D721Med (cell line): ENCODE measurements around the gene PBX2.

Experiments
- DNase-seq: peaks from one replicate; pipeline ENCODE4 v3.0.0; 2011; ENCODE audit warnings: low spot score; ENCODE audit not compliant: insufficient read length
- FAIRE-seq: peaks from 2 replicates; lab custom pipeline; 2011; peaks lifted over from hg19 to GRCh38; lab: Jason Lieb, UNC
- TF ChIP-seq, protein P1 (sequence below): IDR thresholded peaks from 2 replicates; pipeline ENCODE4 v1.5.1; 2012; ENCODE audit warnings: mild to moderate bottlenecking, control low read depth; ENCODE audit not compliant: insufficient read depth; ENCODE audit errors: missing control alignments

Gene PBX2

DNA sequence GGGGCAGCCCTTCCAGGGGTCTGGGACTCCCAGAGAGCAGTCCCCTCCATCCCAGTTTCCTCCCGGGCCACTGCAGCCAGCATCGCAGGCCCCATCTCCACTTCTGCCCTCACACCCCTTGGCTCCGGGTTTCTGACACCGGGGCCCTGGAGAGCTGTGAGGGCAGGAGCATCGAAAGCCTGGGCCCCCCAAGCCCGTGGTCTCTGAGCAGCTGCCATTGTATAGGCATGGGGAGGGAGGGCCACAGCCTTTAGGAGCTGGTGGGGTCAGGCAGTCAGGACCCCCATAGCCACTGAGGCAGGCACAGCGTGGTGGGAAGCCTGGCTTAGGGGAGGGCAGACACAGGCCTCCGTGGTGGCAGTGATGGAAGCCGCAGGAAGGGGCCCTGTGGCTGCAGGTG is 12.2 kb upstream of the PBX2 start:
- TF ChIP-seq, protein P1, sequence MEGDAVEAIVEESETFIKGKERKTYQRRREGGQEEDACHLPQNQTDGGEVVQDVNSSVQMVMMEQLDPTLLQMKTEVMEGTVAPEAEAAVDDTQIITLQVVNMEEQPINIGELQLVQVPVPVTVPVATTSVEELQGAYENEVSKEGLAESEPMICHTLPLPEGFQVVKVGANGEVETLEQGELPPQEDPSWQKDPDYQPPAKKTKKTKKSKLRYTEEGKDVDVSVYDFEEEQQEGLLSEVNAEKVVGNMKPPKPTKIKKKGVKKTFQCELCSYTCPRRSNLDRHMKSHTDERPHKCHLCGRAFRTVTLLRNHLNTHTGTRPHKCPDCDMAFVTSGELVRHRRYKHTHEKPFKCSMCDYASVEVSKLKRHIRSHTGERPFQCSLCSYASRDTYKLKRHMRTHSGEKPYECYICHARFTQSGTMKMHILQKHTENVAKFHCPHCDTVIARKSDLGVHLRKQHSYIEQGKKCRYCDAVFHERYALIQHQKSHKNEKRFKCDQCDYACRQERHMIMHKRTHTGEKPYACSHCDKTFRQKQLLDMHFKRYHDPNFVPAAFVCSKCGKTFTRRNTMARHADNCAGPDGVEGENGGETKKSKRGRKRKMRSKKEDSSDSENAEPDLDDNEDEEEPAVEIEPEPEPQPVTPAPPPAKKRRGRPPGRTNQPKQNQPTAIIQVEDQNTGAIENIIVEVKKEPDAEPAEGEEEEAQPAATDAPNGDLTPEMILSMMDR = no peak
- no peak for FAIRE-seq
- DNase-seq = no peak

DNA sequence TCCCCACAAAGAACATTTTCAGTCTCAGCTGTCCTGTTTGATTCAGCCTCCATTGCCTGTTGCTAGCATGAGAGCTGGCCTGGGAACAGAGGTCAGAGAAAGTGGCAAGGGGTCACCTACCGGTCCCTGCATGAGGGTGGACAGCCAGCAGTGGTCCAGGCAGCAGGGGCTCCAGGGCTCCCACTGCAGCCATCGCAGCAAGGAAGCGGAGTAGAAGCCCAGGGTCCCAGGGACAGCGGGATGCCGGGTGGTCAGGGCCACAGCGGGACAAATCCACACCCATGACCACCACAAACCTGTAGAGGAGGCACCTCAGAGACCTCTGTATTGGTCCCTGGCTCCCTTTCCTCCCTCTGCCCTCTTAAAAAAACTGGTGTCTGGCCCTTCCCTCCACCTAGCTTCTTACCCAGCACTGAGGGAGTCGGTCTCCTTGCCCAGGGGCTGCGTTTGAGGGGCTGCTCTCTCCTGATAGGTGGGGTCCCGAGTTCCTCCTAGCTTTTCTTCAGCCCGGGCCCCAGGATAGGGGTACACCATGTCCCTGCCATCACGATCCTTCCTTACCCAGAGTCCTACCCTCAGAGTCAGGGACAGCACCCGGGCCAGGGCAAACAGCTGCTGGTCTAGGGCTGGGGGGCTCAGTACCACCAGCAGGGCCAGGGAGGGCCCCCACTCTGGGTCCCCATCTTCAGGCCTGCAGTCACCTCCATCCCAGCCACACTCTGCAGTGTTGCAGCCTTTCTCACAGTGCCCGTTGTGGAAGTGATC is 10.9 kb upstream of the PBX2 start:
- DNase-seq (no peak), FAIRE-seq (no peak)
- TF ChIP-seq, protein P1 = no peak

DNA sequence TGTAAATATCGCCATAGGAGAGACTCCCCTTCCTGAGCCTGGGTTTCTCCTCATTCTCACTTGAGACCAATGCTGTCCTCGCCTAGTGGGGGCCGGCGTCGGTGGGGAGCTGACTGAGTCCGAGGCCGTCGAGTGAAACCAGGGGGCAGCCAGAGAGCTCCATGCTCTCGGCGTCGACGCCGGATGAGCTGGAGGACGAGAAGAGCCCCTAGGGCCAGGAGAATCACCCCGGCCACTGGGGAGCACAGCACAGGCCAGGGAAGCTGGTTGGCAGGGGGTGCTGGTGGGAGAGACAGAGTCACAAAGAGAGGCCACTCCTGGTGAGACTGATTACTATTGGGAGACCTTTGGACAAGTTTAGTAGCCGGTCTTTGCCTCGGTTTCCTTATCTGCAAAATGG is 8.9 kb upstream of the PBX2 start:
- FAIRE-seq (no peak), DNase-seq (no peak)
- TF ChIP-seq, protein P1 = no peak

DNA sequence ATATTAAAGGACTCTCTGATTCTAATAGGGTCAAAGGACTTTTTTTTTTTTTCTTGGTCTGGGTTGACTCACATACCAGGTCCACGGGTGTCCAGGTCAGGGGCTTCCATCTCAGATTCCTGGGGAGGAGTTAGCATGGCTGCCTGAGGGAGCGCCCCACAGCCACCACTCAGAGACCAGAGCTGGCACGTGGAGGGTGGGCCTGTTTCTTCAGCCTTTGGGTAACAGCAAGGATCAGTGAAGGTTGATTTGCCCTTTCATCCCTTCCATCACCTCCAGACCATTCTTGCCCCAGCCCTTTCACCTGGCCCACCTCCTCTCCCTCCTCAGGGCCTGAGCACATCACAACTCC is 8.3 kb upstream of the PBX2 start:
- DNase-seq (no peak), FAIRE-seq (no peak)
- TF ChIP-seq, protein P1 = no peak

DNA sequence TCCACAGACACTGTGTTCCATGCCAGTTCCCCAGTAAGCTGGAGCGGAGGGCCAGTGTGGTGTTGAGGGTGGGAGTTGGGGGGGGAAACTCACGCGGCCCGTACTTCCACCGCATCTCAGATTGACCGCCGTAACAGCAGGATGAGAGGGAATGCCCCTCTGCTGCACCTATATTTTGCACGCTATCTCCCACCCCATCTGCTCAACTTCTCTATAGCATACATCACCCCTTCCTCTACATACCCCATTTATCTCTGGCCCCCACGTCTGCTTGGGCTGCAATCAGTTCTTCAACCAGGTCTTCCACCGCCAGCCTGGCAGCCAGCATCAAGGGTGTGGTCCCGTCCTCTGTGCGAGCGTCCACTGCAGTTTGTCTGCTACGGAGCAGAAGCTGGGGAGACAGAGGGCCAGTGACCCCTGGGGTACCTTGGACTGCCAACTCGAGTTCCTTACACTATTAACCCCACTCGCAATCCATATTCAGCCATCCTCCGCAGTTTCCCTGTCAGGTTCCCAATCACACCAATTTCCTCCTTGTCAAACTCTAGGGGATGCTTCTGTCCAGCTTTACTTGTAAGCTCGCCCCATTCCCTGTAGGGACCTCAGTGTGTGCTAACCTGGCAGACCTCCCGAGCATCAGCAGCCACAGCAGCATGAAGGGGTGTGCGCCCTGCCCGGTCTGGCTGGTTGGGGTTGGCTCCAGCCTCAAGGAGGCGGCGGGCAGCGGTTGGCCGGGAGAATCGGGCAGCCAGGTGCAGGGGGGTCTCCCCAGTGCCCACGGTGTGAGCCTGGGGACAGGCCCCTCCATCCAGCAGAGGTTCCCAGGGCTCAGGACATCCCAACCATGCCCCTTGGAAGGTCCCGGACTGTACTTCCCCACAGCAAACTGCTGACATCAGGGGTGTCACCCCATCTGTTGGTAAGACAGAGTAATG is 6.9 kb upstream of the PBX2 start:
- TF ChIP-seq, protein P1 = no peak
- DNase-seq (no peak), FAIRE-seq (no peak)

DNA sequence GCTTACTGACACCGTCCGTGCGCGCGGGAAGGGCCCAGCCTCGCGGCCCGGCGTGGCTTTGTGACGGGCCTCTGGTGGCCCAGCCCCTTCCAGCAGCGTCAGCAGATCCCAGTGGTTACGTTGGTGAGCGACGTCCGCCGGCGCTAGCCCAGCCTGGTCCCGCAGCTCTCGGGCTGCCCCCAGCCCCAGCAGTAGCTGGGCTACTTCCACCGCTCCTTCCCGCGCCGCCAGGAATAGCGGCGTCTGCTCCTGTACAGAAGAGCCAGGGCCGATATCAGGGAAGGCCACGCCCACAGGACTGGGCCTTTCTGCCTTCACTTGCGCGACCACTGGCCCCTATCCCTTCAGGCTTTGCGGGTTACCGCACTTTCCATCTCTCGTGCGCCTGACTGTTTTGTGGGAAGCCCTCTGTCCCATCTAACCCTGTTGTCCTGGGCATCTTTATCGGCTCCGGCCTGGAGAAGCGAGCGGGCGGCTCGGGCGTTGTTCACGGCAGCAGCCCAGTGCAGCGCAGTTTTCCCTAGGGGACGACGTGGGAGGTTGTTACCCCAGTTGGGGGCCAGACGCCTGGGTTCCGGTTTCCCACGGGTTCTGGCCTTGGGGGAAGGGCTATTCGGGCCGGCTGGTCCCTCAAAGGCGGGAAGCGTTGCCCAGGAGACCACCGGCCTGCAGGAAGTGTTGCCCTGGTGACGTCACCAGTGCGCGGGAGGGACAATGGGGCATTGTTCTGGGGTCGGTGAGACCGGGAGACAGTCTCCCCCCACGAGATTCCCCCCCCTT is 6.1 kb upstream of the PBX2 start:
- FAIRE-seq = no peak
- TF ChIP-seq, protein P1 = no peak
- DNase-seq = no peak
